KBM-7 (cell line): ENCODE measurements around the gene DGKB.

Source experiments
- DNase-seq: peaks from one replicate; pipeline ENCODE4 v3.0.0-alpha.2; 2015
- in situ Hi-C: fragments of 300-500 bp; cut with MboI; formaldehyde crosslinking; loops from 2 replicates; pipeline ENCODE4 v1.14.3; 2020; ENCODE audit warnings: low sequenced_read_pairs, low pct_unique_long_range_greater_than_20kb, mixed read lengths

DGKB gene

DNA sequence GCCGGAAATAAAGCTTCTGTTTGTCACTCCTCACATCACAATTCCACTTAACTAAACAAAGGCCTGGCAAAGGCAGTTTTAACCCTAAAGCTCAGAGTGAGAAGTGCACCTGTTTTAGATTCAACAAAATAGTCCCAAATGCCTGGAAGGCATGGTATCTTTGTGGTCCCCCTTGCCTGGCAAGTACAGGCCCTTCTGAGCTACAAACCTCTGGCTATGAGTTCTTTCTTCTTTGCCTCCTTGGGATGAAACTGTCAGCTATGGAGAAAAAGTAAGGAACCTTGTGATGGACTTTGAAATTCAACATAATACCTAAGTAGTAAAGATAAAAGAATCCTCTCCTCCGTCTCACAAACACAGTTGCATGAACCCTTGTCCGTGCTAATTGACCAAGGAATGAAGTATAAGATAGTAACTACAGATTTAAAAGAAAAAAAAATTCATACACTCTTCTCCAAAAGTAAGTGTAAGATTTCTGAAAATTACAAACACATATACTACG is 668.6 kb downstream of the DGKB start:
- no peak for DNase-seq
- in situ Hi-C loops, result no loop called here

GRCh38 chr7:14233076-14233867 is 669.3 kb downstream of the DGKB start:
- in situ Hi-C loops, result no loop called here
- no peak for DNase-seq

GRCh38 chr7:14229047-14229446 is 673.5 kb downstream of the DGKB start:
- in situ Hi-C loops, result no loop called here

DNA sequence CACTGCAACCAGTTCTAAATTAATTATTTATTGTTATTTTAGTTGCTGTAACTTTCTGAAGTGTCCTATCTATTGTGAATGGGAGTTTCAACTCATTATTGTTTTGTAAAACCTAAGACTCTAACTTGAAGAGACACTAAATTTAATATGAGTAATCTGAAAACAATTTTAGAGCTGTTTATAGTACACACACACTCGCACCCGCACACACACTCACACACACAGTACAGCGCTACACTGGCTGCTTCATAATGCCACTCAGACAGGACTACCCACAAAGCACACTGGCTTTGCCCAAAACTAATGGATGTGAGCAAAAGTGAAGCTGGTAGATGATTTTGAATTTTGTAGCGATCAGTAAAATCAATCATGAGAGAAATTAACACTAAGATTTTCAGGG is 674.2 kb downstream of the DGKB start:
- DNase-seq, result no peak
- in situ Hi-C loops, result no loop called here

More at GRCh38 chr7:14229047-14229446, 673.5 kb downstream of the DGKB start:
- no peak for DNase-seq

DNA sequence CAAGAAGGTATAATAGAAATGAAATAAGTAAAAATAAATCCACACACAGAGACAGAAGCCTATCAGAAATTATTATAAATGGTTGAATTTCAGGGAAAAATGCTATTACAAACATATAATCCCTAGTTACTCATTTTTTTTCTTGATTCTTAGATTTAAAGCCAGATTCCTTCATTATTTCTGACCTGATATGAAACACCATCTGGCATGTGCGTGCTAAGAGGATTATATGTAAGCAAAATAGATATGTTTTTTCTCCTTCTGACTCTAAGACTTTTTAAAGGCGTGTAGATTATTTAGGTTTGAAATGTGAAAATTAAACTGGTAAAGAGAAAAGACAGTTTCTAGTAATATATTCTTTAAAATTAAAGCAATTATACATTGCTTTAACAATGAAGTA is 676.4 kb downstream of the DGKB start:
- DNase-seq, result no peak
- in situ Hi-C loops, result no loop called here

DNA sequence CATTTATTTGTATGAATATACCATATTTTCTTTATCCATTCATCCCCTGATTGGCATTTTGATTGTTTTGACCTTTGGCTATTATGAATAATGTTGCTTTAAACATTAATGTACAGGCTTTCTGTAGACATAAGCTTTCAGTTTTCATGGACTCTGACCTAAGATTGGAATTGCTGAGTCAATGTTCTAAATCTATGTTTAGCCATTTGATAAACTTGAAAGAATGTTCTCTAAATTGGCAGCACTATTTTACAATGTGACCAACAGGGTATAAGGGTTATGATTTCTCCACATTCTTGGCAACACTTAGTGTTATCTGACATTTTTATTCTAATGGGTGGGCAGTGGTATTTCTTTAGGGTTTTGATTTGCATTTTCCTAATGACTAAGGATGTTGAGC is 683.4 kb downstream of the DGKB start:
- DNase-seq, result no peak
- in situ Hi-C loops, result no loop called here

DNA sequence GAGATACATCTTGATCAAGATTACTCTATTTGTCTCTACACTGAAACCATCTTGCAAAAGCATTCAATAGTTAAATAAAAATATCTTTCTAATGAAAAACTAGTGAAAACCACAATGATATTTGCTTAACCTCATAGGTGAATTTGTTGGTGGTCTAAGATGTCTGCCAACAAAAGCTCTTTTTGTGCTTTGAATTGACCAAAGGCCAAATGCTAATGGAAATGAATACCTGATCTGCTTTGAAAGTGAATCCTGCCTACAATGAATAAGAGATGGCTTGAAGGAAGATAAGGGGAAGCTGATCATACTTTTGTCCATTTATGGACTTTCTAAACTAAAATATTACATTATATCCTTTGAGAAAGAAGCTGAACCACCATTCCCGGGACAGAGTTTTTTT is 684.2 kb downstream of the DGKB start:
- no peak for DNase-seq
- in situ Hi-C loops, result no loop called here

GRCh38 chr7:14209896-14210484 is 692.6 kb downstream of the DGKB start:
- no peak for DNase-seq
- in situ Hi-C loops, result no loop called here

DNA sequence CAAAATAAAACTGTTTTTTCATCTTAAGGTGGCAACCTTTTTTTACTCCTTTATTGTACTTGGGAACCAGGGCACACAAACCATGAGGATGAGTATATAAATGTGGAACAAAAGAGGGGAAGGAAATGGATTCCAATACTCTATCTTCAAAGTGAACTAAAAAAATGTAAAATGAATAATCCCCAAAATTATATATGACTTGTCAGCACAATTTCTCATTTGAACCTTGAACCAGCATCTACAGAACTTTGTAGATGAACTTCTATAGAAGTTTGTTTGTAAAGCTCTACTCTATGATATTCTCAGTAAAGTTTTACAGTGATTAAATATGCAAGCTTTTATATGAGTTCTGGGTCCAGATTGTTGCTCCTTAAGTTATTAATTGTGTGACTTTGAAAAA is 694.8 kb downstream of the DGKB start:
- in situ Hi-C loops, result no loop called here
- no peak for DNase-seq

GRCh38 chr7:14207138-14207537 is 695.4 kb downstream of the DGKB start:
- in situ Hi-C loops, result no loop called here
- no peak for DNase-seq

- no peak for DNase-seq
- in situ Hi-C loops, result no loop called here
These were observed 696.4 kb downstream of the DGKB start for GRCh38 chr7:14206121-14206520.

DNA sequence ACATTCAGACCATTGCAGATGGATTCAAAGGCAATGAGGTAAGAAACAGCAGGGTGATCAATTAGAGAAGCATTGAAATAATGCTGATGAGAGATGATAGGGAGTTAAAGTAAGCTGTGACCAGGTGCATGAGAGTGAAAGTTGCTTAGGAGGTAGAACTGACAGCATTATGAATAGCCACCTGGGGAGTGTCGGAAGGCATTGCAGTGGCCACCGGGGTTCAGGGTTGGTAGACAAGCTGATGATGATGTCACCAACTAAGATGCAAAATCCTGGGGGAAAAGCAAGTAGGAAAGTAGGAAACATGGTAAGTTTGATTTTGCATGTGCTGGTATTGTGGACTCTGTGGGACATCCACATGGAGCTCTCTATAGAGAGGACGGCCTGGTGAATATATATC is 701.2 kb downstream of the DGKB start:
- DNase-seq, result no peak

DNA sequence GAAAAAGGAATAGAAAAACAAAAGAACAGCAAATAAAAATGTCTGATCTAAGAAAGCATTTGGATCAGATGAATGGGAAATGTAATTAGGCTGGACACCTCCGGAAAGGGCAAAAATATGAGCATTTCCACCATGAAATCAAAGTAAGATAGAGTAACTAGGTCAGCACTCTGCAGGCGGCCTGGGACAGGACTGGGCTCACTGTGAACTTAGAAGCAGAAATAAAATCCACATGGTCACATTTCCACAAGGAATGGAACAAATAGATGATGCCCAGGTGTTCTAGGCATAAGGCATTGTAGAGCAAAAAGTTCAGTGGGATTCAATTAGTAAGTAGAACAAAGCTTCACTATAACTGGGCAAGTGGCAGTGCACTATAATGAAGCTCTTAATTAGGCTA is 703.2 kb downstream of the DGKB start:
- no peak for DNase-seq
- in situ Hi-C loops, result no loop called here

More for the DNA sequence above, 701.2 kb downstream of the DGKB start:
- in situ Hi-C loops, result no loop called here

DNA sequence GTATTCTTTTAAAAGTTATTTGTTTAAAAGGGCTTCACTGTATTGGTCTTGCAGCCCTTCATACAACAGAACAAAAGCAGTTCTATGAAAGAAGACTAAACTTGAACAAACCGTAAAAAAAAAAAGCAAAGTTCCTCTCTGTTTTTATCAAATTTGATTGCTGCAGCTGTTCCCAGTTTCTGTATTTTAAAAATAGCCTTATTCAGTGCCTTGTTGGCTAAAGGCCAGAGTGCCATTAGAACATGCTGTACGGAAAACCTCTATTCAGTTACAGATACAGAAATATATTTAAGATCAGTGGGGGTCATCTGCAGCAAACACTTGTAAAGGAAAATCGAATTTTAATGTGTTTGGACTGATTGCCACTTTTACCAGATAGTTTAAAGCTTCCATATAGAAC is 705.3 kb downstream of the DGKB start:
- DNase-seq, result no peak
- in situ Hi-C loops, result no loop called here

DNA sequence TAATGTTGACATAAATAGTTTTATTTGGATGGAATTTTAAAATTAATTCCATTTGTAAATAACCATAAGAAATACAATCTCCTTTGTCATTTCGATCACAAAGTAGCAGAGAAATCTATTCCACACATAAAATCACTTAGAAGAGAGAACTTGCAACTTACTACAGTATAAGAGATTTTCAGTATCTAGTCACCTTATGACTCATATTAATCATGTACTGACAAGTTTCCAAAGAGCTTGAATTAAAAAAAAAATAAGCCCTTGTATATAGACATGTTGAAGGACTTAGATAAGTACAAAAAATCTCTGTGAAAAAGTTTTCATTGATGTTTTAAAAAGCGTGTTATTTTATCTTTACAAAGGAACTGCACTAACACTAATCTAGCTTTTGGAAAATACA is 706.0 kb downstream of the DGKB start:
- DNase-seq, result no peak
- in situ Hi-C loops, result no loop called here

- no peak for DNase-seq
- in situ Hi-C loops, result no loop called here
These were observed 706.7 kb downstream of the DGKB start for GRCh38 chr7:14195871-14196270.

- in situ Hi-C loops, result no loop called here
- no peak for DNase-seq
These were observed 707.5 kb downstream of the DGKB start for GRCh38 chr7:14195079-14195478.

- in situ Hi-C loops, result no loop called here
- DNase-seq, result no peak
These were observed 710.9 kb downstream of the DGKB start for GRCh38 chr7:14191686-14192098.

- in situ Hi-C loops, result no loop called here
- DNase-seq, result no peak
These were observed 718.2 kb downstream of the DGKB start for GRCh38 chr7:14184292-14184864.

- in situ Hi-C loops, result no loop called here
- DNase-seq, result no peak
These were observed 722.8 kb downstream of the DGKB start for GRCh38 chr7:14179781-14180180.
